ENCODE measurements around the gene HAS3. TPM values are rescaled to one million over a fixed set of nuclear protein-coding genes. Genes with fewer than 3 reads are reported as not detected.

Gene HAS3
- total and polyA plus RNA-seq, 4 donors = 0.09 to 0.75 (median 0.26) TPM

DNA sequence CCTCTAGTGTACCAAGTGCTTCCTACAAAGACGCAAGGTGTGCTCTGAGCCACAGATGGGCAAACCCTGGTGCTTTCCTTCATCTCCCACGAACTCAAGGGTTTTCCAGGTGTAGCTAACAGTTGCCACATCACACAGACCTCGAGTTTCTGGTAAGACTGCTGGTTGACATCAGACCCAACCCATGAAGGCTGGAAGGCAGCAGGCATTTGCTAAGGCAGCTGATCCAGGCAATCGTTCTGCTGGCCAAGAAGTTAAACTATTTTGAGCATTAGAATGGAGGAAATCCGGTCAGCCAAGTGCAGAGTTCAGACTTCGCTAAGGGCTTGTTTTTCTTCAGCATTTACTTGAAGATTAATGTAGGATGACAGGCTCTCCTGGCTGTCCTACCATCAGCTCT lies 11.5 kb downstream of the HAS3 start:
- peaks cover 11 to 32% (median 17%) of the 10 kb centered on the region in 4 donors for H3K4me1 ChIP-seq (ENCODE audit: control insufficient read depth in 4 of 4, insufficient read depth in 4 of 4, low read length in 3 of 4)
- H3K9ac ChIP-seq (ENCODE audit: low read depth in 1 of 2, low read length in 2 of 2) = no peak overlapping the region
- WGBS = 78% methylated on average over 6 of the region's 6 CpGs
- peak; percentile 39 for TF ChIP-seq NR2F2 (IDR thresholded peaks at IDR 0.05)
- TF ChIP-seq, protein P1, sequence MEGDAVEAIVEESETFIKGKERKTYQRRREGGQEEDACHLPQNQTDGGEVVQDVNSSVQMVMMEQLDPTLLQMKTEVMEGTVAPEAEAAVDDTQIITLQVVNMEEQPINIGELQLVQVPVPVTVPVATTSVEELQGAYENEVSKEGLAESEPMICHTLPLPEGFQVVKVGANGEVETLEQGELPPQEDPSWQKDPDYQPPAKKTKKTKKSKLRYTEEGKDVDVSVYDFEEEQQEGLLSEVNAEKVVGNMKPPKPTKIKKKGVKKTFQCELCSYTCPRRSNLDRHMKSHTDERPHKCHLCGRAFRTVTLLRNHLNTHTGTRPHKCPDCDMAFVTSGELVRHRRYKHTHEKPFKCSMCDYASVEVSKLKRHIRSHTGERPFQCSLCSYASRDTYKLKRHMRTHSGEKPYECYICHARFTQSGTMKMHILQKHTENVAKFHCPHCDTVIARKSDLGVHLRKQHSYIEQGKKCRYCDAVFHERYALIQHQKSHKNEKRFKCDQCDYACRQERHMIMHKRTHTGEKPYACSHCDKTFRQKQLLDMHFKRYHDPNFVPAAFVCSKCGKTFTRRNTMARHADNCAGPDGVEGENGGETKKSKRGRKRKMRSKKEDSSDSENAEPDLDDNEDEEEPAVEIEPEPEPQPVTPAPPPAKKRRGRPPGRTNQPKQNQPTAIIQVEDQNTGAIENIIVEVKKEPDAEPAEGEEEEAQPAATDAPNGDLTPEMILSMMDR (IDR thresholded peaks at IDR 0.05; ENCODE audit: low read depth, low read length, missing input control) = no peak
- no peak overlapping the region for H3K27ac ChIP-seq (ENCODE audit: low read depth in 1 of 2, low read length in 2 of 2)
- H3K9me3 ChIP-seq (ENCODE audit: control insufficient read depth in 4 of 4, low read length in 3 of 4) = no peaks in the 10 kb centered on the region
- no peak for DNase-seq (ENCODE audit: low spot score)
- peaks cover 6 to 28% (median 9%) of the 10 kb centered on the region in 4 donors for H3K36me3 ChIP-seq (ENCODE audit: control insufficient read depth in 4 of 4, insufficient read depth in 3 of 4, low read depth in 1 of 4, low read length in 3 of 4)
- no peak overlapping the region for H3K4me3 ChIP-seq (ENCODE audit: low read depth in 1 of 3, low read length in 3 of 3)
- H3K27me3 ChIP-seq (ENCODE audit: control insufficient read depth in 4 of 4, insufficient read depth in 4 of 4, low read length in 3 of 4) = no peaks in the 10 kb centered on the region

GRCh38 chr16:69118468-69118867 lies 13.0 kb downstream of the HAS3 start:
- H3K9ac ChIP-seq (ENCODE audit: low read depth in 1 of 2, low read length in 2 of 2) = no peak overlapping the region
- no peaks in the 10 kb centered on the region for H3K27me3 ChIP-seq (ENCODE audit: control insufficient read depth in 4 of 4, insufficient read depth in 4 of 4, low read length in 3 of 4)
- H3K27ac ChIP-seq (ENCODE audit: low read depth in 1 of 2, low read length in 2 of 2) = no peak overlapping the region
- no peak overlapping the region for H3K4me3 ChIP-seq (ENCODE audit: low read depth in 1 of 3, low read length in 3 of 3)
- H3K9me3 ChIP-seq (ENCODE audit: control insufficient read depth in 4 of 4, low read length in 3 of 4) = no peaks in the 10 kb centered on the region
- DNase-seq (ENCODE audit: low spot score) = no peak
- 99% methylated on average over 2 of the region's 2 CpGs for WGBS
- H3K4me1 ChIP-seq (ENCODE audit: control insufficient read depth in 4 of 4, insufficient read depth in 4 of 4, low read length in 3 of 4) = peaks cover 15 to 25% (median 21%) of the 10 kb centered on the region in 4 donors
- peaks cover 6 to 28% (median 9%) of the 10 kb centered on the region in 4 donors for H3K36me3 ChIP-seq (ENCODE audit: control insufficient read depth in 4 of 4, insufficient read depth in 3 of 4, low read depth in 1 of 4, low read length in 3 of 4)
- TF ChIP-seq, protein P2, sequence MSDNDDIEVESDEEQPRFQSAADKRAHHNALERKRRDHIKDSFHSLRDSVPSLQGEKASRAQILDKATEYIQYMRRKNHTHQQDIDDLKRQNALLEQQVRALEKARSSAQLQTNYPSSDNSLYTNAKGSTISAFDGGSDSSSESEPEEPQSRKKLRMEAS (IDR thresholded peaks at IDR 0.05) = no peak
- TF ChIP-seq FOXA2 (IDR thresholded peaks at IDR 0.05) = no peak
- TF ChIP-seq, protein P3, sequence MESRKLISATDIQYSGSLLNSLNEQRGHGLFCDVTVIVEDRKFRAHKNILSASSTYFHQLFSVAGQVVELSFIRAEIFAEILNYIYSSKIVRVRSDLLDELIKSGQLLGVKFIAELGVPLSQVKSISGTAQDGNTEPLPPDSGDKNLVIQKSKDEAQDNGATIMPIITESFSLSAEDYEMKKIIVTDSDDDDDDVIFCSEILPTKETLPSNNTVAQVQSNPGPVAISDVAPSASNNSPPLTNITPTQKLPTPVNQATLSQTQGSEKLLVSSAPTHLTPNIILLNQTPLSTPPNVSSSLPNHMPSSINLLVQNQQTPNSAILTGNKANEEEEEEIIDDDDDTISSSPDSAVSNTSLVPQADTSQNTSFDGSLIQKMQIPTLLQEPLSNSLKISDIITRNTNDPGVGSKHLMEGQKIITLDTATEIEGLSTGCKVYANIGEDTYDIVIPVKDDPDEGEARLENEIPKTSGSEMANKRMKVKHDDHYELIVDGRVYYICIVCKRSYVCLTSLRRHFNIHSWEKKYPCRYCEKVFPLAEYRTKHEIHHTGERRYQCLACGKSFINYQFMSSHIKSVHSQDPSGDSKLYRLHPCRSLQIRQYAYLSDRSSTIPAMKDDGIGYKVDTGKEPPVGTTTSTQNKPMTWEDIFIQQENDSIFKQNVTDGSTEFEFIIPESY (IDR thresholded peaks at IDR 0.05) = no peak
- TF ChIP-seq HNF4G (IDR thresholded peaks at IDR 0.05) = no peak
- TF ChIP-seq, protein P4, sequence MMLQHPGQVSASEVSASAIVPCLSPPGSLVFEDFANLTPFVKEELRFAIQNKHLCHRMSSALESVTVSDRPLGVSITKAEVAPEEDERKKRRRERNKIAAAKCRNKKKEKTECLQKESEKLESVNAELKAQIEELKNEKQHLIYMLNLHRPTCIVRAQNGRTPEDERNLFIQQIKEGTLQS (IDR thresholded peaks at IDR 0.05) = no peak
- no peak for TF ChIP-seq FOXA1 (IDR thresholded peaks at IDR 0.05)
- no peak for TF ChIP-seq EGR1 (IDR thresholded peaks at IDR 0.05; ENCODE audit: low read depth in 2 of 2)

- Histone ChIP-seq H3K4me3 (ENCODE audit: low read depth in 1 of 3, low read length in 3 of 3) (no peak overlapping the region), H3K9me3 (ENCODE audit: control insufficient read depth in 4 of 4, low read length in 3 of 4) (no peaks in the 10 kb centered on the region), H3K36me3 (ENCODE audit: control insufficient read depth in 4 of 4, insufficient read depth in 3 of 4, low read depth in 1 of 4, low read length in 3 of 4) (peaks cover 6 to 26% (median 9%) of the 10 kb centered on the region in 4 donors), H3K27ac (ENCODE audit: low read depth in 1 of 2, low read length in 2 of 2) (peak overlapping the region; percentile 7 to 11), H3K27me3 (ENCODE audit: control insufficient read depth in 4 of 4, insufficient read depth in 4 of 4, low read length in 3 of 4) (no peaks in the 10 kb centered on the region), H3K9ac (ENCODE audit: low read depth in 1 of 2, low read length in 2 of 2) (no peak overlapping the region), H3K4me1 (ENCODE audit: control insufficient read depth in 4 of 4, insufficient read depth in 4 of 4, low read length in 3 of 4) (peaks cover 17 to 26% (median 22%) of the 10 kb centered on the region in 4 donors)
- 42% methylated on average over 2 of the region's 2 CpGs for WGBS
- no peak for DNase-seq (ENCODE audit: low spot score)
- peak; percentile 76 for TF ChIP-seq FOXA2 (IDR thresholded peaks at IDR 0.05)
- TF ChIP-seq, protein P1 (IDR thresholded peaks at IDR 0.05; ENCODE audit: low read depth, low read length, missing input control) = no peak
- TF ChIP-seq HNF4G (IDR thresholded peaks at IDR 0.05) = peak; percentile 95
- TF ChIP-seq SP1 (IDR thresholded peaks at IDR 0.05) = peak; percentile 94
- TF ChIP-seq RAD21 (IDR thresholded peaks at IDR 0.05) = peak; percentile 65 to 71
- peak in 1 of 2 donors; percentile 67 for TF ChIP-seq GABPA (IDR thresholded peaks at IDR 0.05 in 1 of 2, conservative IDR thresholded peaks at IDR 0.05 in 1 of 2)
- TF ChIP-seq TAF1 (conservative IDR thresholded peaks at IDR 0.05) = no peak
- TF ChIP-seq RXRA (IDR thresholded peaks at IDR 0.05) = peak; percentile 95 to 98
- TF ChIP-seq EGR1 (IDR thresholded peaks at IDR 0.05; ENCODE audit: low read depth in 2 of 2) = peak in 1 of 2 donors; percentile 81
- TF ChIP-seq, protein P3 (IDR thresholded peaks at IDR 0.05) = peak; percentile 93
- TF ChIP-seq NR2F2 (IDR thresholded peaks at IDR 0.05) = peak; percentile 66
- TF ChIP-seq, protein P2 (IDR thresholded peaks at IDR 0.05) = peak; percentile 97
- peak; percentile 99 for TF ChIP-seq HNF4A (conservative IDR thresholded peaks at IDR 0.05)
- TF ChIP-seq FOXA1 (IDR thresholded peaks at IDR 0.05) = peak; percentile 89
- TF ChIP-seq, protein P4 (IDR thresholded peaks at IDR 0.05) = peak; percentile 56
- TF ChIP-seq YY1 (IDR thresholded peaks at IDR 0.05) = peak; percentile 87
- TF ChIP-seq JUND (IDR thresholded peaks at IDR 0.05) = peak; percentile 75 to 90
These were observed 13.5 kb downstream of the HAS3 start for GRCh38 chr16:69118994-69119393.
